Hepatocyte (in vitro differentiated cells): ENCODE results near the gene WDTC1.

Source experiments
- CTCF ChIP-seq: fragments of 200-600 bp; sonication (generic); IDR thresholded peaks from 2 replicates; pipeline ENCODE4 v1.5.1; 2016; ENCODE audit warnings: antibody characterized with exemption, mild to moderate bottlenecking; ENCODE audit not compliant: poor library complexity
- EZH2phosphoT487 ChIP-seq: fragments of 200-600 bp; sonication (generic); IDR thresholded peaks from one replicate; pipeline ENCODE4 v1.6.1; 2018; ENCODE audit warnings: antibody characterized with exemption, mild to moderate bottlenecking, low read depth, moderate library complexity; ENCODE audit not compliant: unreplicated experiment, severe bottlenecking

DNA sequence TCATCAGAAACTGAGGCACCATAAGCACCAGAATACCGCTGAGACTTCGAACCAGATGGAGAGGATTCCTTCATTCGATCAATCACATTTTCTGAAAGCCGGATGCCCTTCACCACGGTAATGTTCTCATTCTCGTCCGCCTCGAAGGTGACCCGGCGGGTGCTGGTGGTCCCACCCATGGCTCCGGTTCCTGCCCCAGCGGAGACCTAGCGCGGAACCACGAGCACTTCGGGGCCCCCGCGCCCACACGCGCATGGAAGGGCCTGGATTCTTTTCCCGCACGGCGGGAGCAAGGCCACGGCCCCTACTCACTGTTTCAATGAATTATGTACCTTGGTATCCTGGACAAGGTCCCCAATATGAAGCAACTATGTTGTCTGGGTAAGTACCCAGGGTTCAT, 33.1 kb upstream of the WDTC1 start:
- no peak for TF ChIP-seq CTCF
- TF ChIP-seq EZH2phosphoT487: no peak
